Measurements from ENCODE around the gene TSPAN15. TPM values are rescaled to one million over a fixed set of nuclear protein-coding genes. Genes with fewer than 3 reads are reported as not detected.

The TSPAN15 gene
- total RNA-seq (2022; extraction: Qiagen RNA extraction) = 85.5 to 106 TPM (median 104 TPM) in 5 replicates

DNA sequence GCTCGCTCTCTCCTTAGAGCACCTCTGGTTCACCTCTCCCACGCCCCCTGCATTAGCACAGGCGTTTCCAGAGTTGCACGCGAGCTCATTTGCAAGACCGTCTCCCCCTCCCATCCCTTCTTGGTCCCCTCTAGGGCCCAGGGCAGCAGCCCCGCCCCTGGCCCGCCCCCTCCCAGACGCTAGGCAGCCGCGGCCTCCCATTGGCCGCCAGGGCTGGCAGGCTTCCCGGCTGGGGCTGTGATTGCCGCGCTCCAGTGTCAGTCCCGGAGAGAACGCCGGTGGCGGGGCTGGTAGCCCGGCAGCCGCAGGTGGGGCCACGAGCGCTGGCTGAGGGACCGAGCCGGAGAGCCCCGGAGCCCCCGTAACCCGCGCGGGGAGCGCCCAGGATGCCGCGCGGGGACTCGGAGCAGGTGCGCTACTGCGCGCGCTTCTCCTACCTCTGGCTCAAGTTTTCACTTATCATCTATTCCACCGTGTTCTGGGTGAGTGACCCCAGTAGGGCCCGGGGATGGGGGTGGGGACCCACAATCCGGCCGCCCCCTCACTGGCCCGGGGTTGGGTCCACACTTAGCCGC, at the start of gene TSPAN15:
Gene TSPAN15, plus strand, starts transcription at position 257 of the 575 bp plus-strand sequence. Its CDS starts 130 bp downstream, at position 387.

DNA sequence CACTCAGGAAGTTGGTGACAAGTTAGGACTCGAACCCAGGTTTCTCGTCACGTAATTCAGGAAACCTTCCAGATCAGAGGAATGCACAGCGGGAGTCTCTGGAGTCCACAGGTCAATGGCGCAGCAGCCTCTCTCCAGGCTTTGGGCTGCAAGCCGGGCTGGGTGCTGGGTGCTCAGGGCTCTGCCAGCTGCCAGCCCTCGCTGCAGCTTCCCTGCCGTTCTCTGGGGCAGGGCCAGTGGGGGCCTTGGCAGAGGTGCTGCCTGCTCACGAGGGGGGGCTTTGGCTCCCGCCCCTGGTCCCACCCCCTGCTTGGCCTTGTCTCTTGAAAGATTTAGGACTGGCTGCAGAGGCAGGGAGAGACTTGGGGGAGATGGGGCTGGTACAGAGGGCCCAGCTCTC, 34.6 kb upstream of the TSPAN15 start, which contains the start of gene TACR2:
Gene TACR2, minus strand, starts transcription at position 224 of the 400 bp plus-strand sequence. CDS start 595 bp downstream, outside the sequence.

Other genes with a start within 250 kb of the TSPAN15 start
- gene HKDC1, start 231.1 kb upstream of the TSPAN15 start, total RNA-seq (2022; extraction: Qiagen RNA extraction) = 8.0 to 11.7 TPM (median 9.0 TPM) in 5 replicates
- gene HK1, start 173.0 kb upstream of the TSPAN15 start, total RNA-seq (2022; extraction: Qiagen RNA extraction) = 35.6 to 47.7 TPM (median 41.7 TPM) in 5 replicates
- 0.13 to 0.21 TPM (median 0.16 TPM) in 4 of 5 replicates, not detected in the other for gene TACR2, start 34.5 kb upstream of the TSPAN15 start, total RNA-seq (2022; extraction: Qiagen RNA extraction)
- gene NEUROG3, start 122.0 kb downstream of the TSPAN15 start, total RNA-seq (2022; extraction: Qiagen RNA extraction) = not detected in 5 replicates
- 15.8 to 18.1 TPM (median 17.1 TPM) in 5 replicates for gene FAM241B, start 178.8 kb downstream of the TSPAN15 start, total RNA-seq (2022; extraction: Qiagen RNA extraction)